Thyroid gland (tissue), 4 donors: Measurements from ENCODE around the gene CORO1A.

ENCODE experiments used
- CTCF ChIP-seq, 6 experiments: fragments of 200-600 bp in 3 of 6; fragments of 450-650 bp in 3 of 6; sonication (generic) in 3 of 6; IDR thresholded peaks; one replicate each; pipeline ENCODE4 v1.5.1; 2016 to 2019; ENCODE audit warnings: antibody characterized with exemption in 6 of 6, mild to moderate bottlenecking in 2 of 6, inconsistent platforms in 1 of 6, moderate library complexity in 1 of 6
- POLR2A ChIP-seq, 2 donors: fragments of 450-650 bp; IDR thresholded peaks; one replicate each; pipeline ENCODE4 v1.6.1; 2017; ENCODE audit warnings: antibody characterized with exemption in 2 of 2, mild to moderate bottlenecking in 2 of 2, moderate library complexity in 1 of 2

- TF ChIP-seq CTCF (IDR thresholded peaks at IDR 0.05), result no peak
- TF ChIP-seq POLR2A (IDR thresholded peaks at IDR 0.05), result no peak
These were observed 10.3 kb upstream of the CORO1A start for GRCh38 chr16:30173054-30173453.
